DND-41 (cell line): ENCODE results near the gene STAB2.

Experiments used
- ATAC-seq: fragments of 200-7000 bp; cut with Tn5 transposase; 3 replicates; pipeline ENCODE4 v1.9.1; 2021; ENCODE audit warnings: low read depth; ENCODE audit not compliant: insufficient read depth
- DNase-seq: peaks from one replicate; pipeline ENCODE4 v3.0.0-alpha.2; 2020
- H2AFZ ChIP-seq: 2 replicates; pipeline ENCODE4 v1.6.0; 2012; ENCODE audit warnings: low read depth, low read length
- H3K27ac ChIP-seq: 2 replicates; pipeline ENCODE4 v1.5.1; 2012; ENCODE audit warnings: low read length, inconsistent platforms
- H3K27me3 ChIP-seq: fragments of 200-600 bp; sonication (generic); 2 replicates; pipeline ENCODE4 v1.6.0; 2012; ENCODE audit warnings: low read length, mild to moderate bottlenecking, inconsistent platforms; ENCODE audit not compliant: insufficient read depth, poor library complexity
- H3K36me3 ChIP-seq: 2 replicates; pipeline ENCODE4 v1.5.1; 2012; ENCODE audit warnings: low read length, inconsistent platforms; ENCODE audit not compliant: insufficient read depth
- H3K4me1 ChIP-seq: 2 replicates; pipeline ENCODE4 v1.5.1; 2012; ENCODE audit warnings: mild to moderate bottlenecking, low read length; ENCODE audit not compliant: insufficient read depth
- H3K4me2 ChIP-seq: 2 replicates; pipeline ENCODE4 v1.6.0; 2012; ENCODE audit warnings: mild to moderate bottlenecking, moderate library complexity, low read length, inconsistent platforms; ENCODE audit not compliant: insufficient read depth
- H3K4me3 ChIP-seq, 2 experiments: fragments of 200-600 bp in 1 of 2; shearing (Covaris generic) in 1 of 2; 2 replicates each; pipeline ENCODE4 v1.5.1; 2012 to 2016; ENCODE audit warnings: inconsistent platforms in 2 of 2, low read length in 2 of 2, mild to moderate bottlenecking in 2 of 2, low read depth in 1 of 2, moderate library complexity in 1 of 2
- H3K79me2 ChIP-seq: 2 replicates; pipeline ENCODE4 v1.6.0; 2012; ENCODE audit warnings: low read length, inconsistent platforms; ENCODE audit not compliant: insufficient read depth
- H3K9ac ChIP-seq: 2 replicates; pipeline ENCODE4 v1.6.0; 2012; ENCODE audit warnings: low read depth, mild to moderate bottlenecking, inconsistent platforms, low read length, moderate library complexity
- H3K9me3 ChIP-seq: 2 replicates; pipeline ENCODE4 v1.5.1; 2012; ENCODE audit warnings: low read length, moderate library complexity, mild to moderate bottlenecking, inconsistent platforms; ENCODE audit not compliant: insufficient read depth, severe bottlenecking
- H4K20me1 ChIP-seq: 2 replicates; pipeline ENCODE4 v1.6.0; 2012; ENCODE audit warnings: low read length; ENCODE audit not compliant: insufficient read depth
- CTCF ChIP-seq: IDR thresholded peaks from 2 replicates; pipeline ENCODE4 v1.5.1; 2012; ENCODE audit warnings: borderline replicate concordance, low read length, moderate library complexity, mild to moderate bottlenecking; ENCODE audit not compliant: poor library complexity, severe bottlenecking; ENCODE audit errors: extremely low read depth
- EZH2 ChIP-seq: IDR thresholded peaks from 3 replicates; pipeline ENCODE4 v1.6.1; 2012; ENCODE audit warnings: borderline replicate concordance, low read depth, mild to moderate bottlenecking, moderate library complexity, low read length, inconsistent platforms; ENCODE audit not compliant: severe bottlenecking

Gene STAB2

GRCh38 chr12:103772367-103773108, 185.5 kb downstream of the STAB2 start:
- Histone ChIP-seq H3K4me3 (no peak overlapping the region), H3K4me2 (no peak overlapping the region), H2AFZ (no peak overlapping the region), H3K79me2 (no peaks in the 10 kb centered on the region), H3K27ac (no peak overlapping the region), H4K20me1 (no peaks in the 10 kb centered on the region), H3K9me3 (no peaks in the 10 kb centered on the region), H3K9ac (no peak overlapping the region), H3K36me3 (no peaks in the 10 kb centered on the region), H3K4me1 (no peaks in the 10 kb centered on the region), H3K27me3 (no peaks in the 10 kb centered on the region)
- DNase-seq (no peak), ATAC-seq (no peak)
- TF ChIP-seq CTCF, result no peak
- TF ChIP-seq EZH2, result no peak

- Histone ChIP-seq H3K9me3 (no peaks in the 10 kb centered on the region), H3K4me3 (no peak overlapping the region), H3K79me2 (no peaks in the 10 kb centered on the region), H3K4me1 (no peaks in the 10 kb centered on the region), H2AFZ (no peak overlapping the region), H3K27ac (no peak overlapping the region), H3K9ac (no peak overlapping the region), H4K20me1 (no peaks in the 10 kb centered on the region), H3K36me3 (no peaks in the 10 kb centered on the region), H3K27me3 (no peaks in the 10 kb centered on the region), H3K4me2 (no peak overlapping the region)
- ATAC-seq (no peak), DNase-seq (no peak)
- TF ChIP-seq CTCF (no peak), EZH2 (no peak)
Measured at GRCh38 chr12:103773109-103773910, 186.2 kb downstream of the STAB2 start.

GRCh38 chr12:103774977-103775560, 188.0 kb downstream of the STAB2 start:
- no peak overlapping the region for H2AFZ ChIP-seq
- no peak for DNase-seq
- H3K36me3 ChIP-seq, result no peaks in the 10 kb centered on the region
- no peaks in the 10 kb centered on the region for H3K9me3 ChIP-seq
- TF ChIP-seq CTCF, result no peak
- TF ChIP-seq EZH2, result no peak
- ATAC-seq, result no peak
- no peak overlapping the region for H3K4me3 ChIP-seq
- H3K9ac ChIP-seq, result no peak overlapping the region
- H3K79me2 ChIP-seq, result no peaks in the 10 kb centered on the region
- H3K27me3 ChIP-seq, result no peaks in the 10 kb centered on the region
- H3K27ac ChIP-seq, result no peak overlapping the region
- H4K20me1 ChIP-seq, result no peaks in the 10 kb centered on the region
- no peak overlapping the region for H3K4me2 ChIP-seq
- H3K4me1 ChIP-seq, result no peaks in the 10 kb centered on the region
